OCI-LY1 (cell line): ENCODE data around the gene SALL4.

Experiments
- H2AFZ ChIP-seq: fragments of 200-600 bp; sonication (generic), shearing (Covaris generic); 2 replicates; pipeline ENCODE4 v1.6.0; 2014; ENCODE audit warnings: antibody characterized with exemption, mild to moderate bottlenecking, low read length
- H3F3A ChIP-seq: fragments of 200-600 bp; sonication (generic), shearing (Covaris generic); 2 replicates; pipeline ENCODE4 v1.6.0; 2014; ENCODE audit warnings: mild to moderate bottlenecking, antibody characterized with exemption, low read length, moderate library complexity; ENCODE audit not compliant: insufficient read depth
- H3K27ac ChIP-seq: fragments of 200-600 bp; sonication (generic); 2 replicates; pipeline ENCODE4 v1.5.1; 2014; ENCODE audit warnings: low read length, mixed run types, mild to moderate bottlenecking, low read depth; ENCODE audit not compliant: poor library complexity, severe bottlenecking
- H3K27me3 ChIP-seq: fragments of 200-600 bp; sonication (generic); 2 replicates; pipeline ENCODE4 v1.6.0; 2014; ENCODE audit warnings: antibody characterized with exemption, mild to moderate bottlenecking, low read length, moderate library complexity; ENCODE audit not compliant: insufficient read depth
- H3K36me3 ChIP-seq: fragments of 200-600 bp; sonication (generic); 2 replicates; pipeline ENCODE4 v1.6.1; 2014; ENCODE audit warnings: mild to moderate bottlenecking, antibody characterized with exemption, low read length, moderate library complexity, mixed read lengths; ENCODE audit not compliant: insufficient read depth
- H3K4me1 ChIP-seq: fragments of 200-600 bp; sonication (generic); 2 replicates; pipeline ENCODE4 v1.5.1; 2014; ENCODE audit warnings: mild to moderate bottlenecking, low read length, moderate library complexity; ENCODE audit not compliant: insufficient read depth, severe bottlenecking
- H3K4me2 ChIP-seq: fragments of 200-600 bp; sonication (generic), shearing (Covaris generic); 2 replicates; pipeline ENCODE4 v1.6.1; 2014; ENCODE audit warnings: low read length
- H3K4me3 ChIP-seq: fragments of 200-600 bp; sonication (generic); 2 replicates; pipeline ENCODE4 v1.5.1; 2014; ENCODE audit warnings: low read length, low read depth, mild to moderate bottlenecking, mixed read lengths; ENCODE audit not compliant: poor library complexity, severe bottlenecking
- H3K79me2 ChIP-seq: fragments of 200-600 bp; shearing (Covaris generic); 2 replicates; pipeline ENCODE4 v1.6.1; 2016; ENCODE audit warnings: mixed run types, low read length, mixed read lengths; ENCODE audit not compliant: insufficient read depth
- H3K9ac ChIP-seq: fragments of 200-600 bp; sonication (generic), shearing (Covaris generic); 2 replicates; pipeline ENCODE4 v1.6.1; 2014; ENCODE audit warnings: mild to moderate bottlenecking, low read length, mixed read lengths
- H3K9me2 ChIP-seq: fragments of 200-600 bp; sonication (generic), shearing (Covaris generic); 2 replicates; pipeline ENCODE4 v1.6.1; 2014; ENCODE audit warnings: low read depth, mild to moderate bottlenecking, low read length, mixed read lengths
- H3K9me3 ChIP-seq: fragments of 200-600 bp; shearing (Covaris generic); 2 replicates; pipeline ENCODE4 v1.6.1; 2014; ENCODE audit warnings: low read length, mixed read lengths
- H4K20me1 ChIP-seq: fragments of 200-600 bp; sonication (generic), shearing (Covaris generic); 2 replicates; pipeline ENCODE4 v1.6.0; 2016; ENCODE audit warnings: mild to moderate bottlenecking, low read length; ENCODE audit not compliant: insufficient read depth
- EZH2 ChIP-seq: fragments of 200-600 bp; sonication (generic), shearing (Covaris generic); IDR thresholded peaks from 2 replicates; pipeline ENCODE4 v1.8.0; 2017; ENCODE audit warnings: borderline replicate concordance, mixed run types, mild to moderate bottlenecking, antibody characterized with exemption, low read length, moderate library complexity, mixed read lengths
- TF ChIP-seq, protein P1 (sequence below): fragments of 200-600 bp; sonication (generic), shearing (Covaris generic); IDR thresholded peaks from 2 replicates; pipeline ENCODE4 v1.5.1; 2017; ENCODE audit warnings: mild to moderate bottlenecking, antibody characterized with exemption, low read length, moderate library complexity, mixed read lengths

The SALL4 gene

DNA sequence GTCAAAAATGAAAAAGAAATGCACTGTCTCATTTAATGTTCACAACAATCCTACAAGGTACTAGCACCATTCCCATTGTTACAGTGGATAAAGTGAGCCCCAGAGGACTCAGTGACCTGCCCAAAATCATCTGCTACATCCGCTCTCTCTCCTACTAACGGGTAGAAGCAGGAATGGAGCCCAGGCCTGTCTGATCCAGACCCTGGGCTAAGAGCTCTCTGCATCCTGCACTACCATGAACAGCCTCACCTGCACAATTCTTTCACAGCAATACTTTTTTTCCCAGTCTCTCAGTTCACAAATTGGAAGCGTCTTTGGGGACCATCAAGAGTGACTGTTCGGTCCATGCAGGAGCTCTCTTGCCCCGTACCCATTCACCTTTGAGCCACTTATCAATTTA, 65.4 kb downstream of the SALL4 start:
- TF ChIP-seq, protein P1, sequence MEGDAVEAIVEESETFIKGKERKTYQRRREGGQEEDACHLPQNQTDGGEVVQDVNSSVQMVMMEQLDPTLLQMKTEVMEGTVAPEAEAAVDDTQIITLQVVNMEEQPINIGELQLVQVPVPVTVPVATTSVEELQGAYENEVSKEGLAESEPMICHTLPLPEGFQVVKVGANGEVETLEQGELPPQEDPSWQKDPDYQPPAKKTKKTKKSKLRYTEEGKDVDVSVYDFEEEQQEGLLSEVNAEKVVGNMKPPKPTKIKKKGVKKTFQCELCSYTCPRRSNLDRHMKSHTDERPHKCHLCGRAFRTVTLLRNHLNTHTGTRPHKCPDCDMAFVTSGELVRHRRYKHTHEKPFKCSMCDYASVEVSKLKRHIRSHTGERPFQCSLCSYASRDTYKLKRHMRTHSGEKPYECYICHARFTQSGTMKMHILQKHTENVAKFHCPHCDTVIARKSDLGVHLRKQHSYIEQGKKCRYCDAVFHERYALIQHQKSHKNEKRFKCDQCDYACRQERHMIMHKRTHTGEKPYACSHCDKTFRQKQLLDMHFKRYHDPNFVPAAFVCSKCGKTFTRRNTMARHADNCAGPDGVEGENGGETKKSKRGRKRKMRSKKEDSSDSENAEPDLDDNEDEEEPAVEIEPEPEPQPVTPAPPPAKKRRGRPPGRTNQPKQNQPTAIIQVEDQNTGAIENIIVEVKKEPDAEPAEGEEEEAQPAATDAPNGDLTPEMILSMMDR, result no peak
- TF ChIP-seq EZH2, result no peak

DNA sequence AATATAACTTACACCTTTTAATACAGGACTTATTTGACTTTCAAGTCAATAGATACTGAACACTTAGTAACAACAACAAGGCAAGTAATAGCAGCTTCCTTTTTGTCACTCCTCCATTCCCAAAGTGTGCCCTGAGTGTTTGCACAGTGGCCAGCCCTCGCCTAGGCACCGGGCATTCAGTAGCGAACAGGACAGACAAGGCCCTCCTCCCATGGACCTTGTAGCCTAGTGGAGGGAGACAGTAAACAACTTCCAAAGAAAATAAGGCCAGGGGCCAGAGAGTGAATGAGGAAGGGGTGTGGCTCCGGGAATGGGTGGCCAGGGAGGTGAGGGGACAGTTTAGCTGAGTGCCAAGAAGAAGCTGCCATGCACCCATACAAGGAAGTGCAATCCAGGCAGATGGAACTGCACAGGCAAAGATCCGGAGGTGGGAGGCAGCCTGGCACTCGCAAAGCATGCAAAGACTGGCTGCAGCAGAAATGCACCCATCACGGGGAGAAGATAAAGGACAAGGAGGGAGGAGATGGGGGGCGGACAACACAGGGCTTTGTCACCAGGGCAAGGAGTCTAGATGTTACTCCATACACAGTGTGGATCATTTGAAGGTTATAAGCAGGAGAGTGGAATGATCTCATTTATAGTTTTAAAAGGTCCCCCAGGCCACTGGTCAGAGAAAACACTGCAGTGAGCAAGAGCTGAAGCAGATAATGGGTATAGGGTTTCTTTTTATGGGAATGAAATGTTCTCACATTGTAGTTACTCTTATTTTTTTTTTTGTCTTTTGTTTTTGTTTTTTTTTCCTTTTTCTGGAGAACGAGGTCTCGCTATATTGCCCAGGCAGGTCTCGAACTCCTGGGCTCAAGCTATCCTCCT, 66.4 kb downstream of the SALL4 start:
- Histone ChIP-seq H3K9ac (no peak overlapping the region), H3K27me3 (peaks cover 5% of the 10 kb centered on the region; the same call in 1 of the 2 replicates), H3K36me3 (no peaks in the 10 kb centered on the region), H3K4me1 (no peaks in the 10 kb centered on the region), H2AFZ (no peak overlapping the region), H3K27ac (no peak overlapping the region), H3F3A (no peaks in the 10 kb centered on the region), H3K4me2 (no peak overlapping the region), H3K9me3 (no peaks in the 10 kb centered on the region), H4K20me1 (no peaks in the 10 kb centered on the region), H3K79me2 (no peaks in the 10 kb centered on the region), H3K9me2 (no peaks in the 10 kb centered on the region), H3K4me3 (no peak overlapping the region)
- TF ChIP-seq, protein P1, result no peak
- TF ChIP-seq EZH2, result no peak

More for the DNA sequence above, 65.4 kb downstream of the SALL4 start:
- H3K4me2 ChIP-seq, result no peak overlapping the region
- no peak overlapping the region for H3K4me3 ChIP-seq
- no peak overlapping the region for H2AFZ ChIP-seq
- no peaks in the 10 kb centered on the region for H3K36me3 ChIP-seq
- H3F3A ChIP-seq, result no peaks in the 10 kb centered on the region
- H3K27me3 ChIP-seq, result peaks cover 5% of the 10 kb centered on the region; the same call in 1 of the 2 replicates
- no peak overlapping the region for H3K9ac ChIP-seq
- H3K79me2 ChIP-seq, result no peaks in the 10 kb centered on the region
- H3K27ac ChIP-seq, result no peak overlapping the region
- no peaks in the 10 kb centered on the region for H3K9me3 ChIP-seq
- no peaks in the 10 kb centered on the region for H4K20me1 ChIP-seq
- no peaks in the 10 kb centered on the region for H3K4me1 ChIP-seq
- H3K9me2 ChIP-seq, result no peaks in the 10 kb centered on the region

DNA sequence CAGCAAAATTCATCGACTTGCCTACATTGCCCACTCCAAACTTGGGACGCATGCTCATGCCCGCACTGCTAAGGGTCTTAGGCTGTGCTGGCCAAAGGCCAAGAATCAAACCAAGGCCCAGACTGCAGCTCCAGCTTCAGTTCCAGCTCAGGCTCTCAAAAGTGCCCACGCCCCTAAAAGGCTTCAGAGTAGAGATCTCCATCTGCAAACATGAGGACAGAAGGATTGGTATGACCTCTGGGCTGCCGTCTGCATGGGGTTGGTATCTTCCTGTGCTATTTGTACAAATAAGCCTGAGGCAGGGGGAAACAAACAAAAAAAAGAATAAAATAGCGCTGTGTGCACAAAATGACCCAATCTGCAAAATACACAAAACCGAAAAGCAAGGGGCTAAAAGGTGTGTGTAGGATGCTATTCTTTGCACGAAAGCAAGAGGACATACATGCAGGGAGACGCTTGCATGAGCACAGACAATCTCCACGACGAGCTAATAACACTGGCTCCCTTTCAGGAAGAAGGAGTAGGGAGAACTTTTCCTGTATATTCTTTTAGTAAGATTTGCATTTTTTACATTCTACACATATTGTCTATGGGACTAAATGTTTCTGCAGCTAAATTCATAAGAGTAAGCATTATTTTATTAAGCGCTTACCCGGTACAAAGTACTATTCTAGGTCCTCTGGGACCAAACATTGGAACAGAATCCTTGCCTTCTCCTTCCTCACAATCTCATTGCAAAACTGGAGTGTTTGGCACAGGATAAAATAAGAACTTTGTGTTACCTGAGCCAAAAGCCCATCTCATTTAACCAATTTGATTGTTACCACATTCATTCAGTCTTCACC, 67.2 kb downstream of the SALL4 start:
- H3K79me2 ChIP-seq, result no peaks in the 10 kb centered on the region
- H3K9me2 ChIP-seq, result no peaks in the 10 kb centered on the region
- H3K9me3 ChIP-seq, result no peaks in the 10 kb centered on the region
- no peaks in the 10 kb centered on the region for H3K36me3 ChIP-seq
- H3F3A ChIP-seq, result no peaks in the 10 kb centered on the region
- no peaks in the 10 kb centered on the region for H4K20me1 ChIP-seq
- H3K4me1 ChIP-seq, result no peaks in the 10 kb centered on the region
- peaks cover 5% of the 10 kb centered on the region; the same call in 1 of the 2 replicates for H3K27me3 ChIP-seq
- H2AFZ ChIP-seq, result no peak overlapping the region
- no peak overlapping the region for H3K9ac ChIP-seq
- TF ChIP-seq, protein P1, result no peak
- no peak for TF ChIP-seq EZH2
- no peak overlapping the region for H3K4me3 ChIP-seq
- no peak overlapping the region for H3K4me2 ChIP-seq
- H3K27ac ChIP-seq, result no peak overlapping the region
